GM18526 (cell line): ENCODE data around the gene TCF7L2.

ENCODE experiments used
- POLR2A ChIP-seq: IDR thresholded peaks from 3 replicates; pipeline ENCODE4 v1.6.1; 2011; ENCODE audit not compliant: insufficient read length; ENCODE audit errors: extremely low read depth

TCF7L2 gene

GRCh38 chr10:113131613-113132261, 181.7 kb downstream of the TCF7L2 start:
- TF ChIP-seq POLR2A, result no peak

- no peak for TF ChIP-seq POLR2A
Measured at GRCh38 chr10:113132591-113133121, 182.6 kb downstream of the TCF7L2 start.

GRCh38 chr10:113133497-113134115, 183.6 kb downstream of the TCF7L2 start:
- no peak for TF ChIP-seq POLR2A

GRCh38 chr10:113135025-113135424, 185.0 kb downstream of the TCF7L2 start:
- no peak for TF ChIP-seq POLR2A

GRCh38 chr10:113137941-113138685, 188.1 kb downstream of the TCF7L2 start:
- TF ChIP-seq POLR2A, result no peak

- no peak for TF ChIP-seq POLR2A
Measured at GRCh38 chr10:113138937-113139585, 189.0 kb downstream of the TCF7L2 start.

- TF ChIP-seq POLR2A, result no peak
Measured at GRCh38 chr10:113139699-113140098, 189.7 kb downstream of the TCF7L2 start.

GRCh38 chr10:113140143-113141011, 190.3 kb downstream of the TCF7L2 start:
- TF ChIP-seq POLR2A, result no peak

DNA sequence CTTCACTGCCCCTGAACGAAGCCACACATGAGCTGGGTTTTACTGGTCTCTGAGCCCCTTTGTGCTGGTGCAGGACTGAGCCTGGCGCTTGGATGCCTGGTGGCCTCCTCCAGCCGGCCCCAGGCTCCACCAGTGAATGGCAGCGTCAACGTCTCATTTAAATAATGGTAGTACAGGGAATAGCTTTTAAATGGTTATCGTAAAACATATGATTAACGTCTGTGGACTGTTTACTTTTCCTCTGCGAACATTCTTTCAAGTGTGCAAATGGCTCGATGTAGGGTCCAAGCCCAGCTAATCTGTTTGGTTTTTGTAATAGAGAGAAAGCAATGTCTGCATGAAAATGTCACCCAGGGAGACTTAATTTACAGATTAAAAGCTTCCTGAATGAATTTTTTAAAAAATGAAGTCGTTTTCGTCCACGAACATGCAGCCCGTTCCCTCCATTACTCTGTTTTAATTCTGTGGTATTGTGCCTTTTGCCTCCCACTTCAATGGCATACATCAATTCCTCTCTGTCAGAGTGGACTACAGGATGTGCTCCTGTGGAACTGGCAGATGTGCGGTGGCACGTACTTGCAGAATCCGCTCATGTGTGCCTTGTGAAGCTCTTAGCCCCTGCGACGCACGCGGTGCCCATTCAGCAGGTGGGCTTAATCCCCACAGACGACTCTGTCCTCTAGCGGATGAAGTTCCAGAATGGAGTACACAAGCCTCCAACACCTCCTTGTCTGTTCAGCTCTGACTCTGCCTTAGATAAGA, 192.7 kb downstream of the TCF7L2 start:
- no peak for TF ChIP-seq POLR2A

DNA sequence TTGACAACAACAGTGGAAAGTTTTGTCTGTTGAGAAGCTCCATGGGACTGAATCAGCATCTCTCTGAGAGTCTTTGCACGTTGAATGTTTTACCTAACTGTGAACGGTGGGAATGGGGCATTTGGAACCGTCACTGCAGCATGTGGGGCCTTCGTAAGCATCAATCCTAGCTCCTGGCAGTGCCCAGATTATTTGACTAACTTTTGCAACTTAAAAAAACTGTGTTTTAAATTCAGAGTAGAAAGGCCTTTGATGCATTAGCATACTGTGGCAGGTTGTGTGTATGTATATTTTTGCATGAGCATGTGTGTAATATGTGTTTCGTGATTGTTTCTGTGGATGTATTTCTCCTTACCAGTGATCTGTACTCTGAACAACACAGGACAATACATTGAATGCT, 194.5 kb downstream of the TCF7L2 start:
- no peak for TF ChIP-seq POLR2A

GRCh38 chr10:113148071-113148825, 198.2 kb downstream of the TCF7L2 start:
- TF ChIP-seq POLR2A, result no peak

GRCh38 chr10:113148901-113149300, 198.9 kb downstream of the TCF7L2 start:
- no peak for TF ChIP-seq POLR2A

DNA sequence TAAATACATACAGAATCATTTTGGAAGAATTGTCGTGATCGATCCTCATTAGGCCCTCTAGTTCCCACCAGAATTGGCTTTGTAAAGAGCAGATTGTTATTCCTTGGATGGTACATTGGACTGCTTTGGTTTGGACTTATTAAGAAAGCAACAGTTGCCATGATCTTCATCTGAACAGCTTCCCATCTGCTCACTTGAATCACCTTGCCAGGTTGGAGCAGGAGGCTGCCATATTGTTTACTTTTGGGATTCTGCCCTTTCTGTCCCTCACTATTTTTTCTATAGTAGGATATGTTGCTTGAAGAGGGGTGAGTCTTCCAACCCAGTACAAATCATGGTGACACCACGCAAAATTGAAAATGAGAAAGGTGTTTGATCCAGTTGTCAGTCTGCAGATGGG, 199.6 kb downstream of the TCF7L2 start:
- no peak for TF ChIP-seq POLR2A
